ENCODE measurements around the gene ATP6V1G2.
A peak's percentile ranks its signal among the peaks of the same experiment; 100 is the strongest.
"Not testable (repeated sequence)": the region's sequence is repeated elsewhere in the genome, so short reads cannot be mapped to it uniquely, and the experiment has no call there.

Gene ATP6V1G2

GRCh38 chr6:31546339-31546957 is at the start of gene ATP6V1G2:
TSS of gene ATP6V1G2 (minus strand) at chr6:31546608. CDS start at chr6:31546559, 49 bp downstream.
- Histone ChIP-seq H3K36me3 (ENCODE audit: control insufficient read depth in 1 of 2, insufficient read depth in 2 of 2, low read length in 2 of 2) (peaks cover 0 to 17% of the 10 kb centered on the region in 2 donors), H3K4me1 (ENCODE audit: control insufficient read depth in 1 of 2, insufficient read depth in 2 of 2, low read length in 2 of 2) (peaks cover 16 to 25% of the 10 kb centered on the region in 2 donors), H3K27ac (ENCODE audit: low read depth, low read length) (peak within 1 kb of the TSS; percentile 1), H3K9me3 (ENCODE audit: control insufficient read depth in 1 of 2, low read length in 2 of 2) (no peaks in the 10 kb centered on the region), H3K9ac (ENCODE audit: low read depth in 1 of 2, low read length in 2 of 2) (peak within 1 kb of the TSS; percentile 71 to 74), H3K27me3 (ENCODE audit: control insufficient read depth in 1 of 2, insufficient read depth in 2 of 2, low read length in 2 of 2) (no peaks in the 10 kb centered on the region), H3K4me3 (ENCODE audit: low read depth in 1 of 2, low read length in 2 of 2) (peak within 1 kb of the TSS; percentile 70 to 82)

- H3K9ac ChIP-seq (ENCODE audit: low read depth in 1 of 2, low read length in 2 of 2) = no peak overlapping the region
- H3K27ac ChIP-seq (ENCODE audit: low read depth, low read length) = no peak overlapping the region
- peaks cover 0 to 3% of the 10 kb centered on the region in 2 donors for H3K4me1 ChIP-seq (ENCODE audit: control insufficient read depth in 1 of 2, insufficient read depth in 2 of 2, low read length in 2 of 2)
- H3K27me3 ChIP-seq (ENCODE audit: control insufficient read depth in 1 of 2, insufficient read depth in 2 of 2, low read length in 2 of 2) = no peaks in the 10 kb centered on the region
- H3K4me3 ChIP-seq (ENCODE audit: low read depth in 1 of 2, low read length in 2 of 2) = no peak overlapping the region
- H3K9me3 ChIP-seq (ENCODE audit: control insufficient read depth in 1 of 2, low read length in 2 of 2) = no peaks in the 10 kb centered on the region
- no peaks in the 10 kb centered on the region for H3K36me3 ChIP-seq (ENCODE audit: control insufficient read depth in 1 of 2, insufficient read depth in 2 of 2, low read length in 2 of 2)
Measured at GRCh38 chr6:31592396-31592771, 46.0 kb upstream of the ATP6V1G2 start.

- not testable (repeated sequence) for H3K36me3 ChIP-seq (ENCODE audit: control insufficient read depth in 1 of 2, insufficient read depth in 2 of 2, low read length in 2 of 2); H3K27ac ChIP-seq (ENCODE audit: low read depth, low read length)
- H3K4me1 ChIP-seq (ENCODE audit: control insufficient read depth in 1 of 2, insufficient read depth in 2 of 2, low read length in 2 of 2) = peaks cover 0 to 10% of the 10 kb centered on the region in 2 donors
Measured at GRCh38 chr6:31590691-31591090, 44.3 kb upstream of the ATP6V1G2 start.

GRCh38 chr6:31588871-31589650 is 42.7 kb upstream of the ATP6V1G2 start:
- no peaks in the 10 kb centered on the region for H3K9me3 ChIP-seq (ENCODE audit: control insufficient read depth in 1 of 2, low read length in 2 of 2)
- H3K27ac ChIP-seq (ENCODE audit: low read depth, low read length) = no peak overlapping the region
- H3K9ac ChIP-seq (ENCODE audit: low read depth in 1 of 2, low read length in 2 of 2) = no peak overlapping the region
- peaks cover 0 to 15% of the 10 kb centered on the region in 2 donors for H3K4me1 ChIP-seq (ENCODE audit: control insufficient read depth in 1 of 2, insufficient read depth in 2 of 2, low read length in 2 of 2)
- H3K27me3 ChIP-seq (ENCODE audit: control insufficient read depth in 1 of 2, insufficient read depth in 2 of 2, low read length in 2 of 2) = no peaks in the 10 kb centered on the region
- no peaks in the 10 kb centered on the region for H3K36me3 ChIP-seq (ENCODE audit: control insufficient read depth in 1 of 2, insufficient read depth in 2 of 2, low read length in 2 of 2)
- H3K4me3 ChIP-seq (ENCODE audit: low read depth in 1 of 2, low read length in 2 of 2) = no peak overlapping the region

More at GRCh38 chr6:31590691-31591090, 44.3 kb upstream of the ATP6V1G2 start:
- not testable (repeated sequence) for H3K4me3 ChIP-seq (ENCODE audit: low read depth in 1 of 2, low read length in 2 of 2); H3K9ac ChIP-seq (ENCODE audit: low read depth in 1 of 2, low read length in 2 of 2); H3K27me3 ChIP-seq (ENCODE audit: control insufficient read depth in 1 of 2, insufficient read depth in 2 of 2, low read length in 2 of 2); H3K9me3 ChIP-seq (ENCODE audit: control insufficient read depth in 1 of 2, low read length in 2 of 2)

GRCh38 chr6:31587791-31588777 is 41.7 kb upstream of the ATP6V1G2 start:
- H3K9me3 ChIP-seq (ENCODE audit: control insufficient read depth in 1 of 2, low read length in 2 of 2) = no peaks in the 10 kb centered on the region

GRCh38 chr6:31586599-31587281 is 40.3 kb upstream of the ATP6V1G2 start:
- peaks cover 7 to 21% of the 10 kb centered on the region in 2 donors for H3K4me1 ChIP-seq (ENCODE audit: control insufficient read depth in 1 of 2, insufficient read depth in 2 of 2, low read length in 2 of 2)
- no peak overlapping the region for H3K9ac ChIP-seq (ENCODE audit: low read depth in 1 of 2, low read length in 2 of 2)
- peak overlapping the region; percentile 23 to 45 for H3K4me3 ChIP-seq (ENCODE audit: low read depth in 1 of 2, low read length in 2 of 2)
- H3K27me3 ChIP-seq (ENCODE audit: control insufficient read depth in 1 of 2, insufficient read depth in 2 of 2, low read length in 2 of 2) = peaks cover 0 to 5% of the 10 kb centered on the region in 2 donors
- no peak overlapping the region for H3K27ac ChIP-seq (ENCODE audit: low read depth, low read length)
- no peaks in the 10 kb centered on the region for H3K9me3 ChIP-seq (ENCODE audit: control insufficient read depth in 1 of 2, low read length in 2 of 2)
- H3K36me3 ChIP-seq (ENCODE audit: control insufficient read depth in 1 of 2, insufficient read depth in 2 of 2, low read length in 2 of 2) = no peaks in the 10 kb centered on the region

More at GRCh38 chr6:31587791-31588777, 41.7 kb upstream of the ATP6V1G2 start:
- peaks cover 0 to 15% of the 10 kb centered on the region in 2 donors for H3K4me1 ChIP-seq (ENCODE audit: control insufficient read depth in 1 of 2, insufficient read depth in 2 of 2, low read length in 2 of 2)
- H3K27ac ChIP-seq (ENCODE audit: low read depth, low read length) = no peak overlapping the region
- peak overlapping the region in 1 of 2 donors; percentile 18 for H3K9ac ChIP-seq (ENCODE audit: low read depth in 1 of 2, low read length in 2 of 2)
- peak overlapping the region in 1 of 2 donors; percentile 23 for H3K4me3 ChIP-seq (ENCODE audit: low read depth in 1 of 2, low read length in 2 of 2)
- no peaks in the 10 kb centered on the region for H3K36me3 ChIP-seq (ENCODE audit: control insufficient read depth in 1 of 2, insufficient read depth in 2 of 2, low read length in 2 of 2)
- H3K27me3 ChIP-seq (ENCODE audit: control insufficient read depth in 1 of 2, insufficient read depth in 2 of 2, low read length in 2 of 2) = no peaks in the 10 kb centered on the region

GRCh38 chr6:31586008-31586407 is 39.6 kb upstream of the ATP6V1G2 start, which contains the start of gene LST1:
TSS of gene LST1 (plus strand) at chr6:31586277. CDS start at chr6:31587300, 1,023 bp downstream.
- Histone ChIP-seq H3K9ac (ENCODE audit: low read depth in 1 of 2, low read length in 2 of 2) (peak within 1 kb of the TSS in 1 of 2 donors; percentile 34), H3K4me3 (ENCODE audit: low read depth in 1 of 2, low read length in 2 of 2) (peak within 1 kb of the TSS; percentile 23 to 45), H3K4me1 (ENCODE audit: control insufficient read depth in 1 of 2, insufficient read depth in 2 of 2, low read length in 2 of 2) (peaks cover 12 to 27% of the 10 kb centered on the region in 2 donors), H3K36me3 (ENCODE audit: control insufficient read depth in 1 of 2, insufficient read depth in 2 of 2, low read length in 2 of 2) (no peaks in the 10 kb centered on the region), H3K9me3 (ENCODE audit: control insufficient read depth in 1 of 2, low read length in 2 of 2) (no peaks in the 10 kb centered on the region), H3K27ac (ENCODE audit: low read depth, low read length) (no peak within 1 kb of the TSS), H3K27me3 (ENCODE audit: control insufficient read depth in 1 of 2, insufficient read depth in 2 of 2, low read length in 2 of 2) (peaks cover 0 to 5% of the 10 kb centered on the region in 2 donors)

GRCh38 chr6:31585491-31585890 is 39.1 kb upstream of the ATP6V1G2 start:
- Histone ChIP-seq H3K27me3 (ENCODE audit: control insufficient read depth in 1 of 2, insufficient read depth in 2 of 2, low read length in 2 of 2) (peaks cover 0 to 5% of the 10 kb centered on the region in 2 donors), H3K4me1 (ENCODE audit: control insufficient read depth in 1 of 2, insufficient read depth in 2 of 2, low read length in 2 of 2) (peaks cover 15 to 29% of the 10 kb centered on the region in 2 donors), H3K9me3 (ENCODE audit: control insufficient read depth in 1 of 2, low read length in 2 of 2) (no peaks in the 10 kb centered on the region), H3K36me3 (ENCODE audit: control insufficient read depth in 1 of 2, insufficient read depth in 2 of 2, low read length in 2 of 2) (no peaks in the 10 kb centered on the region), H3K4me3 (ENCODE audit: low read depth in 1 of 2, low read length in 2 of 2) (no peak overlapping the region), H3K27ac (ENCODE audit: low read depth, low read length) (no peak overlapping the region), H3K9ac (ENCODE audit: low read depth in 1 of 2, low read length in 2 of 2) (no peak overlapping the region)

GRCh38 chr6:31582230-31582643 is 35.8 kb upstream of the ATP6V1G2 start, which contains the start of gene LTB:
TSS of gene LTB (minus strand) at chr6:31582424. CDS start at chr6:31582417, 7 bp downstream.
- Histone ChIP-seq H3K36me3 (ENCODE audit: control insufficient read depth in 1 of 2, insufficient read depth in 2 of 2, low read length in 2 of 2) (no peaks in the 10 kb centered on the region), H3K27me3 (ENCODE audit: control insufficient read depth in 1 of 2, insufficient read depth in 2 of 2, low read length in 2 of 2) (peaks cover 0 to 5% of the 10 kb centered on the region in 2 donors), H3K9me3 (ENCODE audit: control insufficient read depth in 1 of 2, low read length in 2 of 2) (no peaks in the 10 kb centered on the region), H3K4me3 (ENCODE audit: low read depth in 1 of 2, low read length in 2 of 2) (peak within 1 kb of the TSS; percentile 91 to 92), H3K9ac (ENCODE audit: low read depth in 1 of 2, low read length in 2 of 2) (peak within 1 kb of the TSS; percentile 71 to 99), H3K4me1 (ENCODE audit: control insufficient read depth in 1 of 2, insufficient read depth in 2 of 2, low read length in 2 of 2) (peaks cover 17 to 28% of the 10 kb centered on the region in 2 donors), H3K27ac (ENCODE audit: low read depth, low read length) (peak within 1 kb of the TSS; percentile 64)
